Tibial artery (tissue), 4 donors: ENCODE data around the gene TRMT44.

Experiments used
- DNase-seq, 2 donors: peaks; one replicate each; pipeline ENCODE4 v3.0.0-alpha.2; 2019
- H3K27ac ChIP-seq, 2 donors: fragments of 200-600 bp; sonication (generic) in 1 of 2; 1 replicate in 1 of 2; 2 replicates in 1 of 2; pipeline ENCODE4 v1.5.1; 2018 to 2019; ENCODE audit warnings: mild to moderate bottlenecking in 1 of 2
- H3K27me3 ChIP-seq, 2 donors: fragments of 200-600 bp; sonication (generic) in 1 of 2; one replicate each; pipeline versions ENCODE4 v1.5.1 to v1.6.0; 2016 to 2019
- H3K36me3 ChIP-seq, 3 donors: fragments of 200-600 bp; sonication (generic) in 2 of 3; one replicate each; pipeline ENCODE4 v1.5.1; 2016 to 2019; ENCODE audit warnings: mild to moderate bottlenecking in 2 of 3
- H3K4me1 ChIP-seq, 4 donors: fragments of 200-600 bp; sonication (generic) in 2 of 4; 1 replicate in 3 of 4; 2 replicates in 1 of 4; pipeline ENCODE4 v1.5.1; 2016 to 2019
- H3K4me3 ChIP-seq, 2 donors: fragments of 200-600 bp; sonication (generic) in 1 of 2; 1 replicate in 1 of 2; 2 replicates in 1 of 2; pipeline ENCODE4 v1.5.1; 2018 to 2019; ENCODE audit warnings: mild to moderate bottlenecking in 2 of 2
- H3K9me3 ChIP-seq, 3 donors: fragments of 200-600 bp; sonication (generic) in 1 of 3; one replicate each; pipeline ENCODE4 v1.5.1; 2016 to 2019
- intact Hi-C: fragments of 100-400 bp; cut with DNase I; formaldehyde crosslinking; loops from one replicate; pipeline ENCODE4 v1.15.0; 2023; ENCODE audit warnings: low total_unique reads
- TF ChIP-seq, protein P1 (sequence below), 2 experiments: fragments of 200-600 bp in 1 of 2; fragments of 450-650 bp in 1 of 2; IDR thresholded peaks; one replicate each; pipeline ENCODE4 v1.5.1; 2017 to 2019; ENCODE audit warnings: antibody characterized with exemption in 2 of 2, mild to moderate bottlenecking in 1 of 2, moderate library complexity in 1 of 2

TRMT44 gene

GRCh38 chr4:8492174-8492573 is 51.6 kb downstream of the TRMT44 start:
- DNase-seq = no peak
- H3K4me3 ChIP-seq = no peak overlapping the region
- H3K27ac ChIP-seq = no peak overlapping the region
- intact Hi-C loops = no loop called here
- no peaks in the 10 kb centered on the region for H3K27me3 ChIP-seq
- no peaks in the 10 kb centered on the region for H3K9me3 ChIP-seq
- TF ChIP-seq, protein P1, sequence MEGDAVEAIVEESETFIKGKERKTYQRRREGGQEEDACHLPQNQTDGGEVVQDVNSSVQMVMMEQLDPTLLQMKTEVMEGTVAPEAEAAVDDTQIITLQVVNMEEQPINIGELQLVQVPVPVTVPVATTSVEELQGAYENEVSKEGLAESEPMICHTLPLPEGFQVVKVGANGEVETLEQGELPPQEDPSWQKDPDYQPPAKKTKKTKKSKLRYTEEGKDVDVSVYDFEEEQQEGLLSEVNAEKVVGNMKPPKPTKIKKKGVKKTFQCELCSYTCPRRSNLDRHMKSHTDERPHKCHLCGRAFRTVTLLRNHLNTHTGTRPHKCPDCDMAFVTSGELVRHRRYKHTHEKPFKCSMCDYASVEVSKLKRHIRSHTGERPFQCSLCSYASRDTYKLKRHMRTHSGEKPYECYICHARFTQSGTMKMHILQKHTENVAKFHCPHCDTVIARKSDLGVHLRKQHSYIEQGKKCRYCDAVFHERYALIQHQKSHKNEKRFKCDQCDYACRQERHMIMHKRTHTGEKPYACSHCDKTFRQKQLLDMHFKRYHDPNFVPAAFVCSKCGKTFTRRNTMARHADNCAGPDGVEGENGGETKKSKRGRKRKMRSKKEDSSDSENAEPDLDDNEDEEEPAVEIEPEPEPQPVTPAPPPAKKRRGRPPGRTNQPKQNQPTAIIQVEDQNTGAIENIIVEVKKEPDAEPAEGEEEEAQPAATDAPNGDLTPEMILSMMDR (IDR thresholded peaks at IDR 0.05) = no peak
- H3K36me3 ChIP-seq = no peaks in the 10 kb centered on the region
- no peaks in the 10 kb centered on the region for H3K4me1 ChIP-seq

DNA sequence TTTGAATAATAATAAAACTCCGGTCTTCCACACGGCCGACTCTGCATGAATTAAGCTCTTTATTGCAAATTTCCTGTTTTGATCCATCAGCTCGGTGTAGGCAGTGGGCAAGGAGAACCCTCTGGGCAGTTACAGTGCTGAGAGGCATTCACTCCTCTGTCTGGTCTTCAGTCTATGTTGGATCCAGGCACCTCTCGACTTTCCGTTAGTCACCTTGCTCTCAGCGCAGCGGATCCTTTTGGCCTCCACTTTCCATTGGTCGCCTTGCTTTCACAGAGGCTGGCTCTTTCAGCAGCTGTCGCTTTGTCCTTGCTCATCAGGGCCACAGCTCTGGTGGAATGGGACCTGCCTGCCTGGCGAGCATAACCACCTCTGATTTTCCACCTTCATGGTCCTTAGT is 52.9 kb downstream of the TRMT44 start:
- Histone ChIP-seq H3K36me3 (no peaks in the 10 kb centered on the region), H3K4me3 (no peak overlapping the region), H3K9me3 (no peaks in the 10 kb centered on the region), H3K4me1 (no peaks in the 10 kb centered on the region), H3K27me3 (peaks cover 0 to 4% of the 10 kb centered on the region in 2 donors), H3K27ac (no peak overlapping the region)
- DNase-seq = no peak
- intact Hi-C loops = no loop called here
- TF ChIP-seq, protein P1 (IDR thresholded peaks at IDR 0.05) = no peak

DNA sequence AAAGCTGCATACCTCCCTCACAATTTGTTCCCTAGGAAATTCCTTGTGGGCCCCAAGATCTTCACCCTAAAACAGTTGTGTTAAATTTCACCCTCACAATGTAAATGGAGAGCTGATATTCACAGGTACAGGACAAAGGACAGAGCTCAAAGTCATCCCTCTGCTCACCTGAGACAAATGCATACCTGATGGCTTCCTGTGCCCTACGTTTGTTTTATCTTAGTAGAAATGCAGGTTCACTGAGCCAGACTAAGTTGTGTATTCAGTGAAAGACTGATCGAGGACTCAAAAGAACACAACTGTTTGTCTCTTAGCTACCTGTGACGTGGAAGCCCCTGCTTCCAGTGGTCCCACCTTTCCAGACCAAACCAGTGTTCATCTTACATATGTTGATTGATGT is 53.6 kb downstream of the TRMT44 start:
- Histone ChIP-seq H3K27ac (no peak overlapping the region), H3K4me1 (no peaks in the 10 kb centered on the region), H3K4me3 (no peak overlapping the region), H3K9me3 (no peaks in the 10 kb centered on the region), H3K27me3 (peaks cover 0 to 9% of the 10 kb centered on the region in 2 donors), H3K36me3 (no peaks in the 10 kb centered on the region)
- DNase-seq = no peak
- intact Hi-C loops = no loop called here
- TF ChIP-seq, protein P1 (IDR thresholded peaks at IDR 0.05) = no peak

- H3K27me3 ChIP-seq = peaks cover 0 to 9% of the 10 kb centered on the region in 2 donors
- no peaks in the 10 kb centered on the region for H3K36me3 ChIP-seq
- no peaks in the 10 kb centered on the region for H3K4me1 ChIP-seq
- TF ChIP-seq, protein P1 (IDR thresholded peaks at IDR 0.05) = no peak
- no peak for DNase-seq
- H3K9me3 ChIP-seq = no peaks in the 10 kb centered on the region
- H3K4me3 ChIP-seq = no peak overlapping the region
- intact Hi-C loops = no loop called here
- H3K27ac ChIP-seq = no peak overlapping the region
These were observed 54.5 kb downstream of the TRMT44 start for GRCh38 chr4:8494983-8495548.

- intact Hi-C loops = no loop called here
- Histone ChIP-seq H3K4me1 (no peaks in the 10 kb centered on the region), H3K4me3 (no peak overlapping the region), H3K9me3 (no peaks in the 10 kb centered on the region), H3K36me3 (no peaks in the 10 kb centered on the region), H3K27ac (no peak overlapping the region), H3K27me3 (peaks cover 0 to 9% of the 10 kb centered on the region in 2 donors)
- TF ChIP-seq, protein P1 (IDR thresholded peaks at IDR 0.05) = no peak
- DNase-seq = no peak
These were observed 55.2 kb downstream of the TRMT44 start for GRCh38 chr4:8495803-8496202.

GRCh38 chr4:8497762-8498161 is 57.2 kb downstream of the TRMT44 start:
- Histone ChIP-seq H3K36me3 (no peaks in the 10 kb centered on the region), H3K27me3 (peaks cover 0 to 9% of the 10 kb centered on the region in 2 donors), H3K4me3 (no peak overlapping the region), H3K27ac (no peak overlapping the region), H3K9me3 (no peaks in the 10 kb centered on the region), H3K4me1 (peaks cover 0 to 5% (median 2%) of the 10 kb centered on the region in 4 donors)
- TF ChIP-seq, protein P1 (IDR thresholded peaks at IDR 0.05) = no peak
- intact Hi-C loops = no loop called here
- no peak for DNase-seq
